T follicular helper cell (primary cell): ENCODE measurements around the gene P4HTM.
A peak's percentile ranks its signal among the peaks of the same experiment; 100 is the strongest.

ENCODE experiments used
- DNase-seq: peaks from one replicate; pipeline ENCODE4 v3.0.0-alpha.2; 2020; ENCODE audit warnings: low read depth

P4HTM gene

DNA sequence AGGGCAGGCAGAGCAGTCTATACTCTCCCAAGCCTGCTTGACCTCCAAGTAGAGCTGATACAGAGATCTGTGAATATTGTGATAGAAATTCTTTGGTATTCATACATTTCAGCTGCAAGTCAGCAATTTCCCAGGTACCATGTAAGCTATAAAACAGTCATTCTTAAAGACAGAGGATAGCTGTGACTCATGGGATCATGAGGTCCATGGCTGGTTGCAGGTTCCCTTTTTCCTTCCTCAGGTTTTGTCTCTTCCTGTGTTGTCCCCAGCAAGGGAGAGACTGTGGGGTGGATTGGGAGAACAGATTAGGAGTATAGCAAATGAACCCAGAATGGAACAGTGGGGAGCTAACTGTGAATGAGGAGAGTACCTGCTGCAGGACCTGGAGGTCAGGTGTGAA, 5.4 kb upstream of the P4HTM start:
- DNase-seq: no peak

DNA sequence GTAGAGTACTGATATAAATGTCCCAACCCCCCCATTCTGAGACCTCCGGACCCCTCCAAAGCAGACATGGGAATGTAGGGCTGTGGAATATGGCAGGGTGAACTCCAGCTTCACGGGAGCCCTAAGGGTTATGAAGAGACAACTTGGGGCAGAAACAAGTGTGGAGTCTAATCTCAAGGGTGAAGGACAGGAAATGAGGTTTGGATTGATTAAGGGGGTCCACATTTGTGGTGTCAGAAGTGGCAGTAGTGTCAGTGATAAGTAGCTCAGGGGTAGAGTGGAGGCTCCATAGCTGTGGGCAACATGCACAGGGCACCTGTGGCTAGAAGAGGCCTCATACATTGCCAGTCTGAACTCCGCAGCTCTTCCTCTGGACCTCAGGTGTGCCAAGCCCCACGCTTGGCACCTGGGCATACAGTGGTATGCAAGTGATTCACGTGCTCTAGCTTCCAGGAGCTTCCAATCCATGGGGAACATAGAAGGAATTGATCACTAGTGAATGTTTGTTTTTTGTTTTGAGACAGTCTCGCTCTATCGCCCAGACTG, 4.1 kb upstream of the P4HTM start:
- no peak for DNase-seq

DNA sequence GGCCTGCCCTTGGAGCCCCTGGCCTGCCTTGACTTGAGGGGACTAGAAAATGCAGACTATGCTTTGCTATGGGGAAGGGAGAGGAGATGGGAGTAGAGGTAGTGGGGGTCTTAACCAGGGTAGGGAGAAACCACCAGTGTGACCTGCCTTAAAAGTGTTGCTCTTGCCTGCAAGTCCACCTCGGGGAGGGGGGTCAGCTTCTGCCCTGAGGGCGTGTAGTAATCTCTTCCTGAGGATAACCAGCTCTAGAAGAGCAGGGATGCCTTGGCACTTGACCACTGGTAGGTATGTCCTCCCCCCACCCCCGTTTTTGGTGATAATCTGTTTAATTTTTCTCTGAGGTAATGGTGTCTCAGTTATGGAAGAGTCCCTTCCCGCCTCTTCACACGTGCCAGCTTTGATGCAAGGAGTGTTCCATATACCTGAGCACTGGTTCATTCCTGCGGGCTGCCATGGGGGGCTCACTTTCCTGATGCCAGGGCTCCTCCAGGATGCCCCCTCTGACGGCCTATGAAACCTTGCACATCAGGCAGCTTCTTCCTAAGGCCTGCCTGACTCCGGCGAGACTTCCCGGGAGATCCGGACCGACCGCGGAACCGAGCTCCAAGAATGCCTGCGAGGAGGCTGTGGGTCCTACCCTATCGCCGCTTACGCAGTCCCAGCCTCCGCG, 780 bp upstream of the P4HTM start:
- no peak for DNase-seq

DNA sequence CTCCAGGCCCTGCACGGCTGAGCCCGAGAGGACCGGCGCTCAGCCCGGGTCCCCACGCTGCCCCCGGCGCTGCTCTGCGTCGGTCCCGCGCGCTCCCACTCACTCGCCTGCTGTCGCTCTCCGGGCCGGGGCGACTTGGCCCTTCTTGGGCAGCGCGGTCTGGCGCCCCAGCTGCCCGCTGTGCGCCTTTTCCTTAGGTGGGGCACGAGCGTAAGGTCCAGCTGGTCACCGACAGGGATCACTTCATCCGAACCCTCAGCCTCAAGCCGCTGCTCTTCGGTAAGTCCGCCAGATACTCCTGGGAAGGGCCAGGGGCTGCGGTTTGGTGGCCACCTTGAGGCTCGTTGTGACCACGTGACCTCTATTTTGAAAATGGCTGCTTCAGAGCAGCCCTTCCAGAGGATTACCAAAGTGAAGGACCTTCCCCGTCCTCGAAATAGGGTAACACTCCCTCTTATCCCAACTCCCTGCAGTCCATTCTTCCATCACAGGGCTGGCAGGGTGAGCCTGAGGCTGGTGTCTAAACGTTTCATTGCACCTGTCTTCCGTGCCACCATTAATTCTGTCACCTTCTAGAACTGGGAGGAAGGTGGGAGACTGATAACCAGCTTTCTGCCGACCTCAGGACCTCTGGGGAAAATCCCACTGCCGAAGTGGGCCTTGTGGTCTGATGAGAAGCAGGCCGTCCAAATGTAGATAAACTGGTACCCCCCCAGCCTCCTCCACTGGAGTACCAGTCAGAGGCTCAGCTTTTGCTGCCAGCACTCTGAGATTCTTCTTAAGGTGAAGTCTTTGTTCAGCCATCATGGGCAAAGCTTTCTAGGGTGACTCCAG, 812 bp downstream of the P4HTM start:
- peak; percentile 17 for DNase-seq

DNA sequence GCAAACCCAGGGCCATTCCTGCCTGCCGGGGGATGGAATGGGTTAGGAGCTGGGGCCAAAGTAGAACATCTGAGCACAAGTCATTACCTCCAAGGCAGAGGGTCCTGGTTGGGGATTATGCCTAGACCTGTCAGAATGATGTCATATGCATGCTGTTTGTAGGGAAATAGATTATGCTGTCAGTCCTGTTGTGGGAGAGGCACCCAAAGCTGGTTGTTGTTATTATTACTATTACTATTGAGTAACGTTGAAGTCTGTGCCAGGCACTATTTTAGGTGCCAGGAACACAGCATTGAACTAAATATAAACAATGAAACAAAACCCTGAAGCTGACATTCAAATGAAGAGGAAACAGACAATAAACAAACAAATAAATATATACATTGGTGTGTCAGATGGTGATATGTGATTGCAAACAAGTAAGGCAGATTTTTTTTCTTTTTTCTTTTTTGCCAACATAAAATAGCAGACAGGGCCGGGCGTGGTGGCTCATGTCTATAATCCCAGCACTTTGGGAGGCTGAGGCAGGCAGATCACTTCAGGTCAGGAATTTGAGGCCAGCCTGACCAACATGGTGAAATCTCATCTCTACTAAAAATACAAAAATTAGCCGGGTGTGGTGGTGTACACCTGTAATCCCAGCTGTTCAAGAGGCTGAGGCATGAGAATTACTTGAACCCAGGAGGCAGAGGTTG, 2.0 kb downstream of the P4HTM start:
- no peak for DNase-seq

DNA sequence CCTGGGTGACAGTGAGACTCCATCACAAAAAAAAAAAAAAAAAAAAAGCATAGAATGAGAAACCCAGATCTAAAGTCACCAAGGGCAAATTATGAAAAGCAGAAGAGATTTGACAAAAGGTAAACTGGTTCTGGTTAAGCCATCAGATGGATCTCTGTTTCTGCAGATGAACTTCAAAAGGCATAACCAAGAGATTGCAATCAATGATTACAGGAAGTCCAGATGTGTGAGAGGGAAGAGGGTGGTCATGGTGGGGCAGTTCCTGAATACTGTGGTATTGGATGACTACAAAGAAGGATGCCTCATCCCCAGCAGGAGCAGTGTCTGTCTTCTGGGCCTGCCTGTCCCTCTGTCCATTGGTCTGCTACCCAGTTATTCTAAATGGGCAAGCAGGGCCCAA, 3.8 kb downstream of the P4HTM start:
- no peak for DNase-seq

DNA sequence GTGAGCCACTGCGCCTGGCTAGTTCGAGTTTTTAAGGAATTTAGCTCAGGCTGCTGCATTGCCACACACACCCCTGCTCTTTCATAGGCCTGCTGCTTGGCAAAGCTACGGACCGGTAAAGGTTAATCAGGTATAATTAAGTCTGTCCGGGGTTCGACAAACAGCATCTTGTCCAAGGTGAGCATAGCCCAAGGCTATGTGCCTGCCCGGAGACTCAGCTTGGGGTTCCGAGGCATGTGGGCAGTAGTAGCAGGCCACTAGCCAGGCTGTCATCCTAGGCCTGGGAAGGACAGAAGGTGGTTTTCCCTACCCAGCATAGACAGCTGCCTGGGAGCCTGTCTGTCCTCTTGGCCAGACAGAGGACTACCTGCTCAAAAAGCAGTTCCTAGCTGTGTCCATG, 6.6 kb downstream of the P4HTM start:
- DNase-seq: no peak

DNA sequence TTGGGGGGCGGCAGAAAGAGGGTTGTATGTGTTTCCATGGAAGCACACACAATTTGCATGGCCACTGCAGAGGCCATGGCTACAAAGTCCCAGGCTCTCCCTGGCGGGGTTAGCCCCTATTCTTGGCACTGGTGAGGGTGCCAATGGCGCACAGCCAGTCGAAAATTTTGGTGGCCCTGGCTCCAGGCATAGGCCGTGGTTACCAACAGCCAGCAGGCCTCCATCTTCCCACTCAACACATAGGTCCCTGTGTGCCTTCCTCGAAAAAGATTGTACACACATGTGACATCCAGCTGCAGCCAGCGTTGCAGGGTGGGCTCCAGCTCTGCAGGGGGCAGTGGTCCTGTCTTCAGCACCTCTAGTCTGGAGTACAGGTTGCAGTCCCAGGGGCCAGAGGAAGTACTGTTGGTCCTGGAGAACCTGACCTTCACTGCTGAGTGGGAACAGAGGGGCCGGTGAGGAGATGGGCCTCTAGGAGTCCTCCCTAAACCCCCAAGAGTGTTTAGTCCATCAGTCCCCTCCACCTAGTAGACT, 7.1 kb downstream of the P4HTM start:
- DNase-seq: no peak

DNA sequence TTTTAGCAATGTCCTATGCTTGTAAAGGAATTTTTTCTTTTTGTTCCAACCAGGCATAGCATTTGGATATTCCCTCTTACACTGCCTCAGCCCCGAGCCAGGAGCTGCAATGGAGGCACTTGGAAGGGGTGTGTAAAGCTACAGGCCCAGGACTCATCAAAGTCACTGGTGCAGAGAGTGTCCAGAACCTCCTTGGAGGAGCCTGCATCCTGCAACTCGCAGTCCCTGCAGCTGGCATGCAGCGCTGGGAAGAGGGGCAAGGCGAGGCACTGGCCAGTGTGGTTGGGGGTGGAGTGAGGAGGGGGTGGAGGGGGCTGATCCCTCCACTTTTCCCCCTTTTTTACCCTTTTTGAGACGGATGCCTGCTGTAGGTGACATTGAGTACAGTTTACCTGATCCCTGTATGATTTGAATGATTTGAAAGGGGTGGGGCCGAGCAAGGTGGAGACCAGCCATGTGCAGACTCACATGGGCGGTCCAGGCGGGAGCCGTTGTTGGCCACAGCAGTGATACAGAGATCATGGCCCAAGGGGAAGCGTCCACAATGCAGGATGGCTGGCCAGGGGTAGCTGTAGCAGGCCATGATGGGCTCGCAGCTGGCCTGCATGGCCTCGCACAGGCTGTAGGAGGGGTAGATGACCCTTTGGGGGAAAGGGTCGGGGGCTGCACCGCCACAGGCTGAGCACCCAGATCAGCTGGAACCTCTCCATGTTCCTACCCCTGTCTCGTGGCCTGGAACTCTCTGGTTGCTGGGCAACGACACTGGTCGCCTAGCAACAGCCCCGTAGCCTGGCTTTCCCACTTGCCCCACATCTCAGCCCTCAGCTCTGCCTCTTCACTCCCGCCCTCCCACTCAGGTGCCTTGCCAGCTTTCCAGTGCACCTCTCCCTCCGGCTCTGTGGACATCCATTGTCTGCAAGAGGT, 7.9 kb downstream of the P4HTM start:
- no peak for DNase-seq

DNA sequence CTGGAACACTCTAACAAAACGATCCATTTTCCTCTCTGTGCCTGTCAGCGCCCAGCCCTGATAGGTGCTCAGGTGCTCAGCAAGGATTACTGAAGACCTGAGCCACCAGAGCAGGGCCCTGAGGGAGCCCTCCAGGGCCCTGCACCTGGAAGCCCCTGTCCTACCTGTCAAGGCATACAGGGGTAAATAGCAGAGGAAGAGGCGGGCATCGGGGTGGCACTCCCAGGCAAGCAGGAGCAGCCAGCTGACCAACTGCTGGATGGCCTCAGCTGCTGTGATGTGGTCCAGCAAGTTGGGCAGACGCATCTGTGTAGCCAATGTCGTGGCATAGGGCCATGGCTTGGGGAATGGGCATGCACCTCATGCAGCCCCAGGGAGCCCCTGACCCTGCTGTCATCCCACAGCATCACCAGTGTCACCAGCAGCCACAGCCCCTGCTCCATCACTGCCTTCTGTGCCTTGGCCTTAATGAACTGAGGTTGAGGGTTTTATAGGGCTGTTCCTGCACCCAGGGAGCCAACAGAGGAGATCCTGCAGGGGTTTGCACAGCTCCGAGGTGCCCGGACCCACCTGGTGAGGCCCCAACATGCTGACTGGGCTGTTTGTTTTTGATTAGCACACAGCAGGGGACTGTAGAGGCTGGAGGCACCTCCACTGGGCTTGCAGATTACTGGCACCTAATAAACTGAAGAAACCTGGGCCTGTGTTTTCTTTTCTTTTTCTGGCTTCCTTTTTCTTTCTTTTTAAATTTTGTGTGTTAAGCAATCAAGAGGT, 9.2 kb downstream of the P4HTM start:
- DNase-seq: no peak

DNA sequence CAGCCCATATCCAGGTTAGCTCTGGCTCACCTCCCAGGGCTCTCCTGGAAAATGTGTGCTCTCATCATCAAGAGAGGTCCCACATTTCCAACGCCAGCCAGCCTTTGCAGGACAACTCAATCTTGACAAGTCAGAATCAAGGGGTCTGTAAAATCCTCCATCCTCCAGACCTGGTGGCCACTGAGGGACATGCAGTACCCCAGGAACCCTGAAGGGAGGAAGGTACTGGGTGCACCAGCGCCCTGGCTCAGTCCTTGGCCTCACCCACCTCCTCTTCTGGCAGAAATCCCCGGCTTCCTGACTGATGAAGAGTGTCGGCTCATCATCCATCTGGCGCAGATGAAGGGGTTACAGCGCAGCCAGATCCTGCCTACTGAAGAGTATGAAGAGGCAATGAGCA, 11.1 kb downstream of the P4HTM start:
- no peak for DNase-seq

DNA sequence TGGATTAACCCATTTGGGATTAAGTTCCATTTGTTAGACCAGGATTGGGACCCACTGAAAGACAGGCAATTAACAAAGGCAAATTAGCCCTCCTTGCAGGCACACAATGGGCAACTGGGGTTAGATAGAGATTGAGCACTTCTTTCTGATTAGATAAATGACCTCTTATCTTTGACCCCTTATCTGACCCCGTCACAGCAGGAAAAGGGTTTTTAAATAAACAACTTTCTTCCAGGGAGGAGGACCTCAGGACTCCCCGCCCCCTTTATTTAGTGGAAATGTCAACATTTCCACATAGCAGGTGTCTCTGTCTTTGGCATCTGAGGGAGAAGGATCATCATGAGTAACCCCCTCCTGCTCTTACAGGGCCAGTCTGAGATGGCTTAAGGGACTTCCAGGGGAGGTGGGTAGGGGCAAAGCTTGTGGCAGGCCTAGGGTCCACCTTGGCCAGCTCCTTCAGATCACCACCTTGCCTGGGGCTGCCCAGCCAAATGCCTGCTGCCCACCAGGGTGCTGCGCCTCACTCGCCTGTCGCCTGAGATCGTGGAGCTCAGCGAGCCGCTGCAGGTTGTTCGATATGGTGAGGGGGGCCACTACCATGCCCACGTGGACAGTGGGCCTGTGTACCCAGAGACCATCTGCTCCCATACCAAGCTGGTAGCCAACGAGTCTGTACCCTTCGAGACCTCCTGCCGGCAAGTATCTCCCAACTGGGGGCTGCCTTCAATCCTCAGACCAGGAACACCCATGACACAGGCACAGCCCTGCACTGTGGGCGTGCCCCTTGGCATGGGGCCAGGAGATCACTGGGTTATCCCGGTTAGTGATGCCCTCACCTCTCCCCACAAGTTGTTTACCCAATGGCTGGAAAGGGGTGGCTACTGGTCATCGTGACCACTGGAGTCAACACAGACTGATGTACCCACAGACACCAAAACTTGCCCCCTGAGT, 14.6 kb downstream of the P4HTM start:
- no peak for DNase-seq

DNA sequence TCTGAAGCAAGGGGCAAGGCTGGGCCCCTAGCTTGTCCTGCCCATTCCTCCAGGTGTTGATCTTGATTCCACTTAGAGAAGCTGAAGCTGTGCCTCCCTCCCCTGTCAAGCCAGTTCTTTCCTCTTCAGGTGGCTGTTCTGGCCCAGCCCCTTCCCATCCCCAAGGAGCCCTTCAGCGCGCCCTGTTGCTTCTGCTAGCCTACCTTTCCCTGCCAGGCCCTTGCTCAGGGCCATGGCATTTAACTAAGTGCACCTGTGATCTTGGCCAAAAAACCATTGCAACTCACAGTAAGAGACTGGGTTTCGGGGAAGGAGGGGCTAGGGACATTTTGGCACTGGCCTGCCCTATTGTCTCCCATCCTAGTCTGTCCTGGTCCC, 15.3 kb downstream of the P4HTM start:
- DNase-seq: no peak

DNA sequence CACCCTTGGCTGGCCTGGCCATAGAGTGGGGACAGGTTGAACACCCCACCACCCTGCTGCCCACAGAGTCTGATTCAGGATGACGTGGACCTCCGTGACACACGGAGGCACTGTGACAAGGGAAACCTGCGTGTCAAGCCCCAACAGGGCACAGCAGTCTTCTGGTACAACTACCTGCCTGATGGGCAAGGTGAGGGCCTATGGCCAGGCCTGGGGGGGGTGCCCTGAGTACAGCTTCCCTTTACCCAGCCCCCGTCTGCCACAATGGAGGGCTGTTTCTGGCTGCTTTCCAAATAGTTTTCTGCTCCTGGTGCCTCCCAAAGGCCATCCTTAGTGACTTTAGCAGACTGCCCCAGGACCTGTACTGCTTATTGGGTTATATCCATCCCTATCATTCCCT, 16.0 kb downstream of the P4HTM start:
- no peak for DNase-seq

DNA sequence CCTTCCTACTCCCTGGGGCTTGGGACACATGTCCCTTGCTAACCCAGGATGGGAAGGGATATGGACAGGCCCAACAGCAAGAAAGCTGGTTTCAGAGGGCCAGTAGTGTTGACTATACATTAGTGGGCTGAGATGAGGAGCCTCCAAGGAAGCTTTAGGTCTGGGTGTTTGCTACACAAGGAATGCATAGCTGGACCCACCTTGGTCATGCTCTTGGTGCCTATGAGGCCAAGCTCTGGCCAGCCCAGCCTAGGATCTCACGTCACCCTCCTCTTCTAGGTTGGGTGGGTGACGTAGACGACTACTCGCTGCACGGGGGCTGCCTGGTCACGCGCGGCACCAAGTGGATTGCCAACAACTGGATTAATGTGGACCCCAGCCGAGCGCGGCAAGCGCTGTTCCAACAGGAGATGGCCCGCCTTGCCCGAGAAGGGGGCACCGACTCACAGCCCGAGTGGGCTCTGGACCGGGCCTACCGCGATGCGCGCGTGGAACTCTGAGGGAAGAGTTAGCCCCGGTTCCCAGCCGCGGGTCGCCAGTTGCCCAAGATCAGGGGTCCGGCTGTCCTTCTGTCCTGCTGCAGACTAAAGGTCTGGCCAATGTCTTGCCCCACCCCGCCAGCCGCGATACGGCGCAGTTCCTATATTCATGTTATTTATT, 16.5 kb downstream of the P4HTM start:
- DNase-seq: no peak

DNA sequence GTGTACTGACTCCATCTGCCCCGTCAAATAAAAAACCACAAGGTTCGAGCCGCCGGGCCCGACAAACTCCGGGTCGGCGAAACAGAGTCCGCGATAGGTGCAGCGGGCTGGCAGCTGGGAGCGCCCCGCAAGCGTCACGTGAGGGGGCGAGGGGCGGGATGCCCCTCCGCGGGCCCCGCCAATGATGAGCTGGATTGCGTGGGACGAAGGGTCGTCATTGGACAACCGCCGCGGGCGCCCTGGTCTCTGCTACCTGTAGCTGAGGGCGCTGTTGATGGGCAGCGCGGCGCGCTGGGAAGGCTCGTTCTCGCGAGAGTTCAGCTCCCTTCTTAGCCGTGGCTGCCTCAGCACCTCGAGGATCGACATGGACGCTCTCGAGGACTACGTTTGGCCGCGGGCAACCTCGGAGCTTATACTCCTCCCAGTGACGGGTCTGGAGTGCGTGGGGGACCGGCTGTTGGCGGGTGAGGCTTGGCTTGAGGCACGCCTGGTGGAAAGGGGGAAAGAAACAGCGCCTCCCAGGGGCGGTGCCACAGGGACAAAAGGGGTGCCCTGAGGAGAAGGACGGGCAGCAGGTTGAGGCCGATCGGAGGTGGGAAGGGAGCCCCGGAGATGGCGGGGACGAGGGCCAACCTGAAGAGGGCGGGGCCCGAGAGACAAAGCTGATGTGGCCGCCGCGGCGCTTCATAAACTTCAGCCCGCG, 17.2 kb downstream of the P4HTM start, which contains the start of gene WDR6:
TSS of gene WDR6 (plus strand) at position 324 of the 703 bp plus-strand sequence. CDS start at position 365, 41 bp downstream.
- peak; percentile 95 for DNase-seq

DNA sequence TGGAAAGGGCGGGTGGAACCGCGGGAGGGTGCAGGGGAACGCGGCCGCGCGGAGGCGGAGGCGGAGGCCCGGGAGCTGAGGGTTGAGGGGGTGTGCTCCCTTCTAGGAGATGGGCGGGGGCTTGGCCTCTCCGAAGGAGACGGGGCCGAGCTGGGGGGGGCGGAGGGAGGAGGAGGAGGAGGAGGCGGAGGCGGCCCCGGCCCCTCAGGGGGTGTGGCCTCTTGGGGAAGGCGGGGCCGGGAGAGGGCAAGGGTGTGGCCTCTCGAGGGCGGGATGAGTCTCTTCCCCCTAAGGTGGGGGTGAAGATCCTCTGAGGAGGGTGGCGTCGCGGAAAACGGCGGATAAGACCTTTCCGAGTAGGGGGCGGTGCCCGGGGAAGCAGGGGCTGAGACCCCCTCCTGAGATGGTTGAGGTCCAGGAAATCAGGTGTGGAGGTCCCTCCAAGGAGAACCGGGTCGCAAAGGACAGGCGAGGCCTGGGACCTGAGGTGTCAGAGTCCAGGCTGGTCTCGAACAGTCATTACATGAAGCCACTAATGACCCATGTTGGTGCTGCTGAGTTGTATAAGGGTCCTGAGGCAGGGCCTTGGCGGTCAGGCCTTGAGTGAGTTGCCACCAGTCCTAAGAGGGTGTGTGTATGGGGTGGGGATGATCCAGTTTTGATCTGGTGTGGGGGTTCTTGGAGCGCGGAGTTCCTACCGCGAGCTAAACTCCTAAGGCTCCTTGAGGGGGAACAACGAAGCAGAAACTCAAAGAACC, 17.9 kb downstream of the P4HTM start:
- peak; percentile 82 for DNase-seq
